GM19023 (cell line): ENCODE results near the gene CD22.

Experiments
- ATAC-seq: cut with Tn5 transposase; IDR thresholded peaks from one replicate; pipeline ENCODE4 v1.9.1; 2021; ENCODE audit warnings: mild to moderate bottlenecking, moderate library complexity; ENCODE audit not compliant: unreplicated experiment

Gene CD22

DNA sequence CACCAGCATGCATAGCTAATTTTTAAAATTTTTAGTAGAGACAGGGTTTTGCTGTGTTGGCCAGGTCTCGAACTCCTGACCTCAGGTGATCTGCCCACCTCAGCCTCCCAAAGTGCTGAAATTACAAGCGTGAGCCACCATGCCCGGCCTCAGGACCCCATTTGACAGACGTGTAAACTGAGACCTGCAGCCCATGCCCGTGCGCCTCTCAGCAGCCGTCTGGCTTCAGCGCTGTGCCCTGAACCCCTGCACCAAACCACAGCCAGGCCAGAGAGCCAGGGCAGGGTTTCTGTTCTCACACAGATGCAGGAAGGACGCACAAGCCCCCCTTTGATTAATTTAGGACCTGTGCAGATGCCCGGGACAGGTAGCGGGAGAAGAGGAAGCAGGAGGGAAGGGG lies 11.4 kb downstream of the CD22 start:
- no peak for ATAC-seq

DNA sequence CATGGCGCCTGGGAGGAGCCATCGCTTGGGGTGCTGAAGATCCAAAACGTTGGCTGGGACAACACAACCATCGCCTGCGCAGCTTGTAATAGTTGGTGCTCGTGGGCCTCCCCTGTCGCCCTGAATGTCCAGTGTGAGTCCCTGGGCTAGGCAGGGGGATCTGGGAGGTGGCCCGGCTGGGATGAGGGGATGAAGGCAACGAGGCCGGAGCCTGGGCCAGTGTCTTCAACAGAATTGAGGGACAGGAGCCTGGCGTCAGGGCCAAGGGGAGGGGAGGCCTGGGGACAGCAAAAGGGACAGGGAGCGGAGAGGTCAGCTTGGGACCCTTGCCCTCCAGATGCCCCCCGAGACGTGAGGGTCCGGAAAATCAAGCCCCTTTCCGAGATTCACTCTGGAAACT lies 12.0 kb downstream of the CD22 start:
- ATAC-seq = no peak

DNA sequence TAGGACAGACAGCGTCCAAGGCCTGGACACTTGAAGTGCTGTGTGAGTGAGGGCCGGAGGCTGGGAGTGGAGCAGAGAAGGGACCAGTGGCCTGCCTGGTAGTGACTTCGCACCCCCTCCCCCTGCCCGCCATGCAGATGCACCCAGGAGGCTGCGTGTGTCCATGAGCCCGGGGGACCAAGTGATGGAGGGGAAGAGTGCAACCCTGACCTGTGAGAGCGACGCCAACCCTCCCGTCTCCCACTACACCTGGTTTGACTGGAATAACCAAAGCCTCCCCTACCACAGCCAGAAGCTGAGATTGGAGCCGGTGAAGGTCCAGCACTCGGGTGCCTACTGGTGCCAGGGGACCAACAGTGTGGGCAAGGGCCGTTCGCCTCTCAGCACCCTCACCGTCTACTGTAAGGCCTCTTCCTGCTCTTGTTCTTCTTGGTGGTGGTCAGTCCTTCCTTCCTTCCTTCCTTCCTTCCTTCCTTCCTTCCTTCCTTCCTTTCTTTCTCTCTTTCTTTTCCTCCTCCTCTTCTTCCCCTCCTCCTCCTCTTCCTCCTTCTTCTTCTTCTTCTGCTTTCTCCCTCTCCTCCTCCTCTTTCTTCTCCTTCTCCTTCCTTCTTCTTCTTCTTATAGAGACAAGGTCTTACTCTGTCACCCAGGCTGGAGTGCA lies 12.7 kb downstream of the CD22 start:
- ATAC-seq = no peak

DNA sequence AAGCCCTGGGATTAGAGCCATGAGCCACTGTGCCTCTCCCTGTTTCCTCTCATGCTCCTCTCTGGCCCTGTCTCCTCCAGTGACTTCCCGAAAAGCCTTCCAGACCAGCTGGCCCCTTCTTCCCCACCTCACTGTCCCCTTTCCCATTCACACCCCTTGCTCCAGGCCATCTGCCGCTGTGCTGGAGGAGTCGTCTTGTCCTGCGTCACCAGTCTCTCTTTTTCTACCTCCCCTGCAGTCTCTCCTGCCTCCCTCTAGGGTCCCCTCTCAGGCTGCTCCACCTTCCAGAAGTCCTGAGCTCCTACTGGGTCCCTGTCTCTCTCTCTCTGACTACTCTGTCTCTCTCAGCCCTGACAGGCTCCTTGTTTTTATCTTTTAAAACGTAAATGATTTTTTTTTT lies 13.4 kb downstream of the CD22 start:
- ATAC-seq = no peak

DNA sequence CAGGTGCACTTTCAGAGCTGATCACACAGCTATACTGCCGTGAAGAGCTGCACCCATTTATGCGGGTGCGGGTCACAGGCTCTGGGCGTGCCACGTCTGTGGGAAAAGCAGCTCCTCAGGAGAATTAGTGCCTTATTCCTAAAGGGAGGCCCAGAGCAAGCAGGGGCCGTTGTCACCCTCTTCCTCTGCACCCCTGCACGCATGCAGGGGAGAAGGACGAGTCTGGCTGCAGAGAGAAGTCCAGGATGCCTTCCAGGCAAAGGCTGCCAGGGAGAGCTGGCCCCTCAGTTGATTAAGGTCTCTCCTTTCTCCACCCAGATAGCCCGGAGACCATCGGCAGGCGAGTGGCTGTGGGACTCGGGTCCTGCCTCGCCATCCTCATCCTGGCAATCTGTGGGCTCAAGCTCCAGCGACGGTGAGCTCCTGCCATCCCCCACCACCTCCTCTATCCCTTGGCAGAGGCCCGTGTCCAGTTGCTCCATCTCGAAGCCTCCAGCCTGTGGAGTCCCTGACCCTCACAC lies 15.6 kb downstream of the CD22 start:
- ATAC-seq = no peak

DNA sequence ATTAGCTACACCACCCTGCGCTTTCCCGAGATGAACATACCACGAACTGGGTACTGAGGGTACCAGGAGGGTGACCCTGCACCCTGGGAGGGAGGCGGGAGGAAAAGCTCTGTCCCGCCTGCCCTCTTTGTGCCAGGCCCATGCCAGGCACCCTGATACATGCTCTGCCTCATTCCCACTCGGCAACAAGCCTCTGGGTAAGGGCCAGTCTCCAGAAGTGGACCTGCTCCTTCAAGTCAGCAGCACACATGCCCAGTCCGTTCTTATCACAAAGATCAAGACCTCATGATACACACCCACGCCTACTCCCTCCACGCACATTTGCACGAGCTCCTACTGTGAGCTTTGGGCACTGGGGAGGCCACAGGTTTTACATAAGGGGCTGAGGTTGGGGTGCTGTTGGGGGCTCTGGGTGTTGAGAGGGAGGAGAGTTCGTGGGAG lies 16.7 kb downstream of the CD22 start:
- ATAC-seq = no peak

DNA sequence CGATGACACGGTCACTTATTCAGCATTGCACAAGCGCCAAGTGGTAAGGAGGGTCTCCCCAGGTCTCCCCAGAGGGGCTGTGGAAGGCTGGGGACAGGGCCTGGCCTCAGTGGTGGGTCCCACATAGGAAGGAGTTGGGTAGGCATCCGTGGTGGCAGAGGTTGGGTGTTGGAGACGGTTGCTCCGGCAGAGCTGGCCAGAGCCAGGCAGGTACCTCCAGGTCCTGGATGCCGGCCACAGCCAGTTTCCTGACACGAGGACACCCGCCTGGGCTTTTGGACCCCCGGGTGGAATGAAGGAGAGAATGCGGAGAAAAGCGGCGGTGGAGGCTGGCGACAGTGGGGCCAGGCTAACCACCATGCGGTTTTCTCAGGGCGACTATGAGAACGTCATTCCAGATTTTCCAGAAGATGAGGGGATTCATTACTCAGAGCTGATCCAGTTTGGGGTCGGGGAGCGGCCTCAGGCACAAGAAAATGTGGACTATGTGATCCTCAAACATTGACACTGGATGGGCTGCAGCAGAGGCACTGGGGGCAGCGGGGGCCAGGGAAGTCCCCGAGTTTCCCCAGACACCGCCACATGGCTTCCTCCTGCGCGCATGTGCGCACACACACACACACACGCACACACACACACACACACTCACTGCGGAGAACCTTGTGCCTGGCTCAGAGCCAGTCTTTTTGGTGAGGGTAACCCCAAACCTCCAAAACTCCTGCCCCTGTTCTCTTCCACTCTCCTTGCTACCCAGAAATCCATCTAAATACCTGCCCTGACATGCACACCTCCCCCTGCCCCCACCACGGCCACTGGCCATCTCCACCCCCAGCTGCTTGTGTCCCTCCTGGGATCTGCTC lies 17.4 kb downstream of the CD22 start:
- ATAC-seq = no peak

DNA sequence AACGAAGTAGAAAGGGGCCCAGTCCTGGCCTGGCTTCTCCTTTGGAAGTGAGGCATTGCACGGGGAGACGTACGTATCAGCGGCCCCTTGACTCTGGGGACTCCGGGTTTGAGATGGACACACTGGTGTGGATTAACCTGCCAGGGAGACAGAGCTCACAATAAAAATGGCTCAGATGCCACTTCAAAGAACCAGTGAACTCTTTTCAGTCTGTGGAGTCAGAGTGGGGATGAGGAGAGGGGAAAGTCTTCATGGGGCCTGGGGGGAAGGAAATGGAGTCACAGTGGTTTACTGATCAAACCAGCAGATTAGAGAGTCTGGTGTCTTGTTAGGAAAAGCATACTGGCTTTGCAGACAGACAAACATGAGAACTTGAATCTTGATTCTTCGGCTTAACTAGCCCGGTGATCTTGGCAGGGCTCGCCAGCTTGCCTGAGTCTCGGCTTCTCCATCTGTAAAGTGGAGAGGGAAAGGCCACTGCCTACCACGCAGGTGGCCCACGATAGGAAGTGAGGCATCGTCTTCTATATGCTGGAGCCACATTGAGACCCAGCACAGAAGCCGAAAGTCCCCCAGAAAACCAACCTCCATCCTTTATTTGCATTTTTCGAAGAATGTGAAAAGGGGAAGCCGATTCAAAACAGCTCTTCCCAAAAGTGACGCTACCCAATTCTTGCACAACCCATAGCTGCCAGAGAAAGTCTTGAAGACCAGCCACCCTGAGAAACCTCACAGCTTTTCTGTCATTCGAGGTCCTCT lies 18.4 kb downstream of the CD22 start, which contains the start of gene FFAR1:
TSS of gene FFAR1 (plus strand) at position 732 of the 759 bp plus-strand sequence. CDS start 3,650 bp downstream, outside the sequence.
- peak; percentile 52 for ATAC-seq

DNA sequence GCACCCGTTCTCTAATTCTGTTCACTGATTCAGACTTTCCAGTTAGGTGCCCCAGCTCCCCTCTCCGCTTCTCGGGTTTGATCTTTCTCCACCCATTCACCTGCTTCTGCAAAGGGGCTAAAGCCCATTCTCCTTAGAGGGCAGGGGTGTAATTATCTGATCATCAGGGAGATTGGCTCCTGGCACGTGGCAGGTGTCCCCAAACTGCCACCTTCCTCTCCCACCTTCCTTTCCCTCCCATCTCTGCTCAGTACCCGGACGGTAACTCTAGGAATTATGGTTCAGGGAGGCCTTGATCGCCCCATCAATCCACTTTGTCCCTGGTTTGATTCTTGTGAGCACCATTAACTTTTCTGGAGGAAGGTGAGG lies 18.9 kb downstream of the CD22 start:
- no peak for ATAC-seq

DNA sequence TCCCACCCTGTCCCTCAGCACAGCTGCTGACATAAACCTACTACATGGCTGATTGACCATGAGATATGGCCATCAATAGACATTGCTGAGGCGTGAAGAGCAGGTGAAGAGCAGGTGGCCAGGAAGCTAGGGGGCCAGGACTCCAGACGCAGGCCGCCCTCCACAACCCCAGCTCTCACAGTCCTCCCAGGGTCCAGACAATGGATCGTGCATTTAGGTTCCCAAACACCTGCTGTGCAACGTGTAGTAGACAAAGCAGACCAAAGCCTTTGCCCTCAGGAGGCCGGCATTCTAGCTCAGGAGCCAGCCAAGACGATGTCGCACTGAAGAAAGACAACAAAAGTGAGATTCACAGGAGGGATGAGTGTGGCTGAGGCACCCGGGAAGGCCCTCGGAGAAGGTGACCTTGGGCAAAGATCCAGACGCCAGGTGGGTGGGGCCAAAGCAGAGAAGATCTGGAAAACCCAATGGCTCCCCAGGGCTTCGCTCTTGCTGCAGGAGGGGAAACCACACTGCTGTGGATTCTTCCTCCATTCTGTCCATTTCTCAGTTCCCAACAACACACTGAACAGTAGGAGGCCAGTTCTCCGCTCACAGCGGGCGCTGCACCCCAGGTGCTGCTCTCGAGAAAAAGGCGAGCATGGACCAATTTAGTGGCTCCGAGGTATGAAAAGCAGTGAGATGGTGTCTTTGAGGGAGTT lies 20.1 kb downstream of the CD22 start:
- no peak for ATAC-seq

DNA sequence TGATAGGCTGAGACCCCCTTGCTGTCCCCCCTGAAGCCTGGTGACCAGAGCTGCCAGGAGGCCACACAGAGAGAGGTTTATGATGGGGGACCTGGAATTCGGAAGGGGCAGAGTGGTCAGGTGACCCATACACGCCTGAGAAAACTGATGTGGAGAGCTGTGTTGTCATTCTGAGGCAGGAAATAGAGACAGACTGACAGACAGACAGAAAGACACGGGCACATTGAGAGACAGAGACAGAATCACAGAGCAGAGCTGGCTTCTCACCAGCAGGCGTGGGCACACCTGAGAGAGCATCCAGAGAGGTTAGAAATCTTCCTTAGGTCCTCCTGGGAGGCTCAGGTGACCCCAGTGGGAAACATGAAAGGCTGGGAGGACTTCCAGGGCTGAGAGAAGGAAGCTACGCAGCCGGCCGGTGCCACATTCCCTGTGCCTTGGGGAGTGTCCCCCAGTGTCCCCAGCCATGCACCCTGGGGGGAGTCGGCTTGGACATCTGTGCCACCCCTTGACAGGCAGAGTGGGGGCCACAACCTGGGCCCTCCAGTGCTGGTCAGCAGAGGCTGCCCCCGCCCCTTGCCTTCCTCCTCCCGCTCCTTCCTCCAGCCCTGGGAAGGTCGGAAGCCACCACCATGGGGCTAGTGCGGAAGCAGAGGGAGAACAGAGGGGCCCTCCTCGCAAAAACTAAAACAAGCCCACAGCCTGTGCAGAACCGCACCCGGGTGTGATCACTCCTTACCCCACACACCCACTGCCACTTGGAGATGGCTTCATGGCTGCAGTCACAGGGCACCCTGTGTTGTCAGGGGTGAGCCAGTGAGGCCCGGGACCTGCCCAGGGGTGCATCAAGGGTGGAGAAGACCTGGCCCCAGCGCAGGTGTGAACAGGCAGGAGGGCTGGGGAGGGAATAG lies 20.9 kb downstream of the CD22 start:
- ATAC-seq = no peak

DNA sequence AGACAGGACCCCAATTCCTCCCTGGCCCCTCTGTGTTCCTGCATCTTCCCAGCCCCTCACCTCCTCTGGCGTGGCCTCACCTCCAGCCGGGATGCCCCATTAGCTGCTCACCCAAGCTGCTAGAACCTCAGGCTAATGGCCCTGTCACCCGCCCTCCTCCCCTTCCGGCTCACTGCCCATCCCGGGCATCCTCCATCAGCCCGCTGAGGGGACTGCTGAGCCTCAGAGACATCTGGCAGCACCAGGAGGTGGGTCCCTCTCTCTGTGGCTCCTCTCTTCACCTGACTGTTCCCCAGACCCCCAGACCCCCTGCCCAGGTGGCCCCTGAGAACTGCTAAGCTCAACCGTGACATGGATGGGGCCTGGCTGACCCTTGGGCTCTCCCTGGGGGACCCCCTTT lies 21.6 kb downstream of the CD22 start:
- no peak for ATAC-seq

DNA sequence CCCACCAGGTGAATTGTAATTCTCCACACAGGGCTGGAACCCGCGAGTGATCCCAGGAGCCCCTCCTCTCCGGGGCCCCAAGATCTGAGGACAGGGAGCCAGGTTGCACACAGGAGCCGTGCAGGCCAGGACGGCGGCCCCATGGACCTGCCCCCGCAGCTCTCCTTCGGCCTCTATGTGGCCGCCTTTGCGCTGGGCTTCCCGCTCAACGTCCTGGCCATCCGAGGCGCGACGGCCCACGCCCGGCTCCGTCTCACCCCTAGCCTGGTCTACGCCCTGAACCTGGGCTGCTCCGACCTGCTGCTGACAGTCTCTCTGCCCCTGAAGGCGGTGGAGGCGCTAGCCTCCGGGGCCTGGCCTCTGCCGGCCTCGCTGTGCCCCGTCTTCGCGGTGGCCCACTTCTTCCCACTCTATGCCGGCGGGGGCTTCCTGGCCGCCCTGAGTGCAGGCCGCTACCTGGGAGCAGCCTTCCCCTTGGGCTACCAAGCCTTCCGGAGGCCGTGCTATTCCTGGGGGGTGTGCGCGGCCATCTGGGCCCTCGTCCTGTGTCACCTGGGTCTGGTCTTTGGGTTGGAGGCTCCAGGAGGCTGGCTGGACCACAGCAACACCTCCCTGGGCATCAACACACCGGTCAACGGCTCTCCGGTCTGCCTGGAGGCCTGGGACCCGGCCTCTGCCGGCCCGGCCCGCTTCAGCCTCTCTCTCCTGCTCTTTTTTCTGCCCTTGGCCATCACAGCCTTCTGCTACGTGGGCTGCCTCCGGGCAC lies 22.6 kb downstream of the CD22 start:
- ATAC-seq = no peak

DNA sequence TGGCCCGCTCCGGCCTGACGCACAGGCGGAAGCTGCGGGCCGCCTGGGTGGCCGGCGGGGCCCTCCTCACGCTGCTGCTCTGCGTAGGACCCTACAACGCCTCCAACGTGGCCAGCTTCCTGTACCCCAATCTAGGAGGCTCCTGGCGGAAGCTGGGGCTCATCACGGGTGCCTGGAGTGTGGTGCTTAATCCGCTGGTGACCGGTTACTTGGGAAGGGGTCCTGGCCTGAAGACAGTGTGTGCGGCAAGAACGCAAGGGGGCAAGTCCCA lies 23.1 kb downstream of the CD22 start:
- no peak for ATAC-seq

DNA sequence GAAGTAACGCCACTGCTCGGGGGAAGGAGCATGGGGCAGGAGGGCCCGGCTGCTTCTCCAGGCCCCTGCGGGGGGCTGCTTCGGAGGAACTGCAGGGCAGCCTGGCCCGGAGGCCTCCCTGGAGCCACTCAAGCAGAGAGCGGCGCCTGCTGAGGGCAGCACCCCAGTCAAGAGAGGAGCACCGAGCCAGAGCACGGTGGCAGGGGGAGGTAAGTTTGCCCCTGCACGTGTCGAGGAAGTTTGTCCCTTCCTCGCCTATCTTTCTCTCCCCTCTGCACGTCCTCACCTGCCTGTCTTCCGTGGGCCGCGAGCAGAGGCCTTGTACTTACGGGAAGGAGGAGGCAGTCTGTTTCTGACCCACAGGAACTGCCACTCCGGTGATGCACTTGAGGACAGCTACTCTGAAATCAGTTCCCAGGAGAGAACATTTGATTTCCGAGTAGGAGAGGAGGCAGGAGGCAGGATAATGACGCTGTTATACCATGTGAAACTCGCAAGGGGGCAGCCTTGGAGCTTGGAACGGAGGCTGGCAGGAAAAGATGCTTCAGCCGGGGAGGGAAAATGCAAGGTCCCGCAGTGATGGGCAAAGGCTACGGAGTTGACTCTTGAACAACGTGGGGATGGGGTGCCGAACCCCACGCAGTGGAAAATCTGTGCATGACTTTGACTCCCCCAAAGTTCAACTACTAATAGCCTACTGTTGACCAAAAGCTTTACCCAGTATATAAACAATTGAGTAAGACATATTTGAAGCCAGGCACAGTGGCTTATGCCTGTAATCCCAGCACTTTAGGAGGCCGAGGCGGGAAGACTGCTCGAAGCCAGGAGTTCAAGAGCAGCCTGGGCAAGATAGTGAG lies 23.7 kb downstream of the CD22 start:
- no peak for ATAC-seq

DNA sequence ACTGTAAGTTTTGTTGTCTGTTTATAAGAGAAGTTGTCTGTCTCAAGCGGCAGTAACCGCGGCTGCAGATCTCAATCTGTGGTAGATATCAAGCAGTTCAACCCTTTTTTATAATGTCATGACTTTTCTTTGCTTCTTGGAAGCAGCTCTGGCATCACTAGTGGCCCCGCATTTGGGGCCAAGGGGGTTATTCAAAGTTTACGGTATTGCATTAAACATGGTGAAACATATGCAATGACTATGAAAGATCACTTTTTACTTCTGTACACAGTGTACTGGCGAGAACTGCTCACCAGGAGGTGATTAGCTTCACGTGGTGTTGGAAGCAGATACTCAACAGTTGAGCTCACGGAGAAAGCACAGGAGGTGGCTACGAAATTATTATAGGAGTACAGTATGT lies 24.6 kb downstream of the CD22 start:
- ATAC-seq = no peak

DNA sequence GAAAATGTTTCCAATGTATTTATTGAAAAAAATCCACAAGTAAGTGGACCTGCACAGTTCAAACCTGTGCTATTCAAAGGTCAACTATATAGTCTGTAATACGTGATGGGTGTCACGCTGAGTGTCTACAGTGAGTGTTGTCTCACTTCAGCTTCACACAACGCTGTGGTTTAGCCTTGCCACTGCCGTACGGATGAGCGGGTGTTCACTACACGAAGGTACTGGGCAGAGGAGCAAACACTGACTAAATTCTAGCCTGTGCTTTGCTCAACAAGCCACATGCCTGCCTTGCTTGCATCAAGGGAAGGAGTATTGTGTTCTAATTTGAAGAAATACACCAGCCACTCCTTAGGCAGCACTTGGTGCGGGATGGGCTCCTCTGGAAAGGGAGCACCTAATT lies 25.9 kb downstream of the CD22 start:
- no peak for ATAC-seq

DNA sequence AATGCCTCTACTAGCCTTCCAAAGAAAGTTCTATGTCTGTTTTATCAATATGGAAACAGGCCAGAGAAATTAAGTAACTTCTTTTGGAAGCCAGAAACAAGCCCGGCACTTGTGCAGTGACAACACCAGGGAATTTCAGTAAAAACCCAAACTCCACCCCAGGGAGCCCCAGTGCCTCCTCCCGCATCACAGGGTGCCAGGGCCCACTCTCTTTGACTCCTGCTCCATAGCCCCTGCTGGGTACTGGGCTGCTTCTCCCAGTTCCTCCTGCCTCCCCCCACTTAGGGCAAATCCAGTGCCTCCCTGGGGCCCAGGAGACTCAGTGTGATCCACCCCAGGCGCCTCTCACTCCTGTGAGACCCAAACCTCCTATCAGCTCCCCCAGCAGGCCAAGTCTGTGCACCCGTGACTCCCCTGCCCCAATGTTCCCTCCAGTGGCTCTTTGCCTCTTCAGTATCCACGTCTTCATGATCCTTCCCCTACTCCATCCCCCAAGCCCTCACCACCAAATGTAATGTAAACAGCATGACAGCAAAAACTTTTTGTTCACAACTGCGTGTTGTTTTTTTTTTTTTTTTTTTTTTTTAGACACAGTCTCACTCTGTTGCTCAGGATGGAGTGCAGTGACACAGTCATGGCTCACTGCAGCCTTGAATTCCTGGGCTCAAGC lies 26.9 kb downstream of the CD22 start:
- ATAC-seq = no peak
